Activated CD4-positive, alpha-beta T cell treated with anti-CD3 and anti-CD28 coated beads, Interleukin-10, Interleukin-2, amounts not matched to agents 100 ng/mL and 50 ng/mL, durations not matched to agents 16 hours and 8 hours (primary cell): ENCODE results near the gene CYP27A1.

Experiments used
- DNase-seq: peaks from one replicate; pipeline ENCODE4 v3.0.0-alpha.2; 2020

The CYP27A1 gene

DNA sequence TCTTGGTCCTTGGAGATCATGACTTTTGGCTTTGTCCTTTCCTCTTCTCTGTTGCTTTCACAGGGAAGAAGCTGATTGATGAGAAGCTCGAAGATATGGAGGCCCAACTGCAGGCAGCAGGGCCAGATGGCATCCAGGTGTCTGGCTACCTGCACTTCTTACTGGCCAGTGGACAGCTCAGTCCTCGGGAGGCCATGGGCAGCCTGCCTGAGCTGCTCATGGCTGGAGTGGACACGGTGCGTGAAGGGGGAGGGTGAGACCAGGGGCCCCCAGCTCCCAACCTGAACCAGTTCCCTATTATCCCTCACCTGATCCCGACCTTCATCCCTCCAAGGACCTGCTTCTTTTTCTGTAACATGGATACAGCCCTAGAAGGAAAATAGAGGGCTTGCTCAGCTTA, 30.9 kb downstream of the CYP27A1 start:
- no peak for DNase-seq

- no peak for DNase-seq
Observed at GRCh38 chr2:218813771-218814460, 32.0 kb downstream of the CYP27A1 start.

- DNase-seq: no peak
Observed at GRCh38 chr2:218814540-218815243, 32.7 kb downstream of the CYP27A1 start.

- no peak for DNase-seq
Observed at GRCh38 chr2:218815244-218815637, 33.3 kb downstream of the CYP27A1 start.

GRCh38 chr2:218815649-218816048, 33.7 kb downstream of the CYP27A1 start:
- no peak for DNase-seq

DNA sequence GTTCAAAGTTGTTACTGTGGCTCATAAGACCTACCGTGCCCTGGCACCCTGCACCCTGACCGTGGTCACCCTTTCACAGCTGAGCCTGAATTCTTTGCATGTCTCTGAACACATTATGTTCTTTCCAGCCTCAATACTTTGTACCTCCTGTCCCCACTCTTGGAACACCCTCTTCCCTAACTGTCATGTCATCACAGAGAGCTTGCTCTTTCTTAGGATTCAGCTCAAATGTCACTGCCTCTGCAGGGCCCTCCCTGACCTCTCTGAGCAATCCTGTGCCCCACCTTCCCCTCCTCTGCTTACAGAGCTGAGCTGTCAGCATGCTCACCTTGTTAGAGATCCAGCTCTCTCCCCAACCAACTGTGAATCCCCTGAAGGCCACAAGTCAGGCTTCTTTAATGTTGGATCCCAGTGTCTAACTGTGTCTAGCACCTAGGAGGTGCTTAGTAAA, 34.6 kb downstream of the CYP27A1 start:
- no peak for DNase-seq

- DNase-seq: no peak
Observed at GRCh38 chr2:218819093-218819492, 37.1 kb downstream of the CYP27A1 start.

DNA sequence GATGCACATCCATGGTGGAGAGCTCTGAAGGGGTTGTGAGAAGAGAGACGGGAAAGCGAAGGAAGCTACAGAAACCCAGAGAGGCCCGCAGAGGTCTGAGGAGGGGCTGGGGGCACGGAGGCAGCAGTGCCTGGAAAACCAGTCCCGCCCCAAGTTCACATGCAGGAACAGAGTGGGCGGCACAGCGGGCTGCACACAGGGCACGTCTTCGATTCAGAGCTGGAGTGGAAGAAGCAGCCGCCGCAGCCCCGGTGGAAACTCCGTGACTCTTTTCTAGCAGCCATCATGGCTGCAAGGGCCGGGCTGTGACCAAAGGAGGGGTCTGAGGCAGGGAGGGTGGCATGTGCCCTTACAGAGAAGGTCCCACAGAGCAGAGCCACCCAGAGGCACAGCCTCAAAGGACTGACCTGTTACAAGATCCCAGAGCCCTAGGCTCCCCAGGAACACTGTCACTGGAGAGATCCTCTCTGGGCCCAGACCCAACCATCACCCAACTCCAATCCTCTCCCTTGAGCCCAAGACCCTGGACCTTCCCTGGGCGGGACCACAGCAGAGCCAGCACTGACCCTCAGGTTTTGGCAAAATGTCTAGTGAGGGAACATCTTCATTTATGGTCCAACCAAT, 38.9 kb downstream of the CYP27A1 start:
- DNase-seq: no peak

DNA sequence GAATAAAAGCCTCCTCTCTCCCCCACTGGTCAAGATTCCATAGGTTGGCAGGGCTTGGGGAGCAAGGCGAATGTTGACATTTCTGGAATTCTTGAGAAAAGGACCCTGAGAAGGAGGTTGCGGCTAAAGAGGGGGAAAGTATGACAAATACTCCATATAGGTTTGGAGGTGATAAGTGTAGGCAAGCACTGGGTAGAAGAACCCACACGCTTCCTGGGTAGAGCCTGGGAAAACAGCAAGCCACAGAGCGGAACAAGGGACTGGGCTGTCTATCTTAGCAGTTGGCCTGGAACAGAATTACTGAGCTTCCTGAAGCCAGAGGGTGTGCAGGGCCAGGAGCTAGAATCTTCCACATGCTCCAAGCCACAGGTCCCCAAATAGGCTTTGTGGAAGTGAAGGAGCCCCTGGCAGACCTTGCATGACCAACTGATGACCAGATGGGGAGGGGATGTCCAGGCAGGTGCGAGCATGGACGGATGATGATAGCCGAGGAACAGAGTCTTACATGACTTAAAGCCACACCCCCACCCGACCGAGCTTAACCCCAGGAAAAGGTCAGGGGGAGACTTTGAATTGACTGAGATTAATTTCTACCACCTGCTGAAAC, 39.8 kb downstream of the CYP27A1 start:
- DNase-seq: no peak

- DNase-seq: no peak
Observed at GRCh38 chr2:218822622-218823021, 40.7 kb downstream of the CYP27A1 start.

DNA sequence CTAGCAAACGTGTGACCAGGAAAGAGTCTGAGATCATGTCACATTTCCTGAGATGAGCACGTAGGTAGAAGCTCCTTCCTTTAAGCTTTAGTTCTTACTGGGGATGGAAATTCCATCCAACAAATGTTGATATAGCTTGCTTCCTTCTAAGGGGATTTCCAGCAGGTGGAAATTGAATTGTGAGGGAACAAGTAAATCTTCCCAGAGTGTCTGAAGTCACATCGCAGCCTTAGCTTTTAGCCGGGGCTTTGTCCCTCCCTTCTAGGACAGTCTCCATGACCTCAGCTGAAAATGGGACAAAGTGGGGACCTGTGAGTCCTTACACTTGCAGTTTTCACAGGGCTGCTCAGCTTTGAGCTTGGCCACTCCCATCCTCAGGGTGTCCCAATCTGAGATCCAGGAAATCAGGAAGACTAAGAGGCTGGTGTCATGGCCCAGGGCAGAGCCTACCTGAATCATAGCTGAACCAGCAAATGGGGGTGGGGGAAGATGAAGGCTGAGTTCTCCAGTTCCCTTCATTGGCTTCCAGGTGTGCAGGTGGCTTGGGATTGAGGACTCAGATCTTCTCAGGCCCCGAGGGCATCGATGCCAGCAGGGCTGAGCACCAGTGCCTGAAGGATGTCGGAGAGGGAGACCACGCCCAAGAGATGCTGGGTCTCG, 41.4 kb downstream of the CYP27A1 start:
- DNase-seq: no peak

DNA sequence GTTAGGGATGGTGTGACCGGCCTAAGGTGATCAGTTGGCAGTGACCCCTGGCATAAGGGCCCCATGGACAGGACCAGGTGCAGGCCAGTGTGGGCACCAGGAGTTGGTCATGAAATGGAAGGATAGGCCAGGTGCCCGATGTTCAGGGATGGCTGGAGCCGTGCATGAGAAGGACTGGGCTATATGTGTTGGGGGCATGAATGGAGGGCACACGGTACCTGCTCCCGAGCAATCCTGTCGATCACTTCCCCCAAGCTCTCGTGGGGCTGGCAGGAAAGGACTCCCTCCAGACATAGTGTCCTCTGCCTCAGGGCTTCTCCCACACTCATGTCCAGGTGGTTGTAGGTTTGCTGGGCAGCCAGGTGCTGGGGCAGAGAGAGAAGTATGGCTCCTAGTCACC, 42.1 kb downstream of the CYP27A1 start:
- no peak for DNase-seq

DNA sequence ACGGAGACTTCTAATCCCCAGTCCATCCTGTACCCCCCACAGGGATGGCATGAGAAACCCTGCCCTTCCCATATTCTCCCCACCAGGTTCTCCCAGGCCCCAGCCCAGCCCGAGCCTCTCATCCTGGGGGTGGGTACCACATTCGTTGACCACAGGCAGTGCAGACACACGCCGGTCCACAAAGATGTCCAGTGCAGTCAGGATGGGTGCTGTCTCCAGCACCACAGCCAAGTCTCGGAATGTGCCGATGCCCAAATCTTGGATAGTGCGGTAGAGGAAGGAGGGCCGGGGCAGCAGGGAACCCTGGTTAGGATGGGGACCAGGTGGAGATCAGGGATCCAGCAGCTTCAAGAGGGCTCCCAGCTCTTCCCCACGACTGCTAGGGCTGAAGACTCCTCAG, 44.8 kb downstream of the CYP27A1 start:
- no peak for DNase-seq

DNA sequence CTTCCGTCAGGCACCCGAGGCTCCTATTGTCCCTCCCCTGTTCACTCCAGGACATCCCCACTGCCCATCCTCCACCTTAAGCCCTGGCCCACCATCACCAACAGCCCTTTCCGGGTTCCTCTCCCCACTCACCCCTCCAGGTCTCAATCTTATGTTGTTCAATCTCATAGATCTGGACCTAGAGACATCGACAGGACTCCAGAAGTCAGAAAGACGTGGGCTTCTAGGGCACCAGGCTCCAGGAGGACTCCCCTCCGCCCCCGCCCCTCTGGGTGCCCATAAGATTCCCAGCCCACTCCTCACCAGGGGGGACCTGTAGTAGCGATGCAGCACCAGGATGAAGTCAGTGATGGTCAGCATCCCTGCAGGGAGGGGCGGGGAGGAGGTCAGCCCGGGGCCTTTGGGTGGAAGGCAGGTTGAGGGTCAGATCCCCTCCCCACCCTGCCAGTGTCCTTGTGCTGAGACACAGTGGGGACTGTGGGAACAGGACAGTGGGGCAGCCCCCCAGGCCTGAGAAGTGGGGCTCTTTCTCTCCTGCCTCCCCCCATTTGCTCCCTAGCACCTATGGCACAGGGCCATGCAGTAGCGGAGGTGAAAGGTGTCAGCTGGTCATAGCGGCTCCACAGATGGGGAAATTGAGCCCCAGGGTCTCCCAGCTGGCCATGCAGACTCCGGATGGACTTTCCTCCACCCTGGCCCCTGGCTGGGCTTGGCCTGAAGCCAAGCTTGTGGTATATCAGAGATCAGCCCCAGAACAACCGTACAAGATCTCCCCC, 45.9 kb downstream of the CYP27A1 start:
- no peak for DNase-seq

DNA sequence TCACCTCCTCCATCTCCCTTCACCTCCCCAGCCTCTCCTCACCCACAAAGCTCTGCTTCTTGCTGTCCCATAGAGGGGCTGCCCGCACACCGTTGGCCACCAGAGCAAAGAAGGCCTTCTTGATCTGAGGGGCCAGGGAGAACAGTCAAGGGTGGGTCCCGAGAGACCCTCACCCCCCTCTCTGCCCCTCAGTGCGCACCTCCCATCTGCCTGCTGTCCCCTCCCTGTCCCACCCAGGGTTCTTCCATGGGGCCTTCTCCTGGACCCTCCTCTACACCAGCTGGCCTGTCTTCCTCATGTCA, 46.5 kb downstream of the CYP27A1 start:
- DNase-seq: no peak

DNA sequence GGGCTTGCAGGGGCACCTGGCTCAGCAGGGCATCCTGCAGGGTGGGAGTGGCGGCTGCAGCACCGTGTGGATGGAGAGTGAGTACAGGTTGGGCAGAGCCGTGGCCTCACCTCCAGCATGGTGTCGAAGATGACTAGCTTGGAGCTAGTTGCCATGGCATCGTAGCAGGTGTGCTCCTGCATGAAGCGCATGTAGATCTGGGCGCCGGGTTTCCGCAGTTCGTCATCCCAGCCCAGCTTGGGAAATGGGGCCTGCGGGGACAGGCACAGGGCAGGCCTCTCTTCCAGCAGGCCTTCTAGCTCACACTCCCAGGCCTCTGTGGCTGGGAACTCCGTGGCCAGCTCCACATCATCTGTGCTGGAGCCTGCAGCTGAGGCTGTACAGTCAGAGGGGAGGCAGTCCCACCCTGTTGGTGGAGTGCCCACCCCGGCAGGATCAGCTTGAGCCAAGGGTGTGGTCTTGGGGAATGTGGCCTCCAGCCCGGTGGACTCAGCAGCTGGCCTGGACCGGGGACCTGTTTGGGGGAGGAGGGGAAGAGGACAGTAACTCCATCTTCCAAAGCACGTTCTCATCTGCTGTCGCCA, 48.0 kb downstream of the CYP27A1 start:
- no peak for DNase-seq

- no peak for DNase-seq
Observed at GRCh38 chr2:218830526-218831306, 48.8 kb downstream of the CYP27A1 start.

- DNase-seq: no peak
Observed at GRCh38 chr2:218831378-218831990, 49.5 kb downstream of the CYP27A1 start, which contains the start of gene PRKAG3. Gene PRKAG3, minus strand, starts transcription at chr2:218831803.

DNA sequence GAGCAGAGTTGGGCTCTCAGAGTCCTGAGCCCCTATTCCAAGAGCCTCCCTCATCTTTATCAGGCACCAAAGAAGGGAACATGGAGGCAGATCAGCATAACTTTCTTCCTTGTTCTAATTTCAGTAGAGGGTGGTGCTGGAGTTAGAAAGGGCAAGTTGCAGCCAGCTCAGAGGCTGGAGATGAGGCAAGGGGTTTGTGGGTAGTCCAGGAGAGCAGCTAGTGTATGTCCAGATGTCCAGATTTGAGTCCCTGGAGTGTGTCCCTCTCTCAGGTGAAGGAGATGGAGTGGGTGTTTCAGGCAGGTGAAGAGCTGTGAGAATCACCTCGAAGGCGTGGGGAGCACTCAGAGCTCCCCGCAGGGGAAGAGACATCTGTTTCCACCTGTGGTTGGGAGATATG, 50.1 kb downstream of the CYP27A1 start:
- no peak for DNase-seq

- no peak for DNase-seq
Observed at GRCh38 chr2:218832520-218832919, 50.6 kb downstream of the CYP27A1 start.
